Neural cell (in vitro differentiated cells): ENCODE measurements around the gene ACOT8.
A peak's percentile ranks its signal among the peaks of the same experiment; 100 is the strongest.

Experiments
- CTCF ChIP-seq: fragments of 450-650 bp; IDR thresholded peaks from 2 replicates; pipeline ENCODE4 v1.5.1; 2014; ENCODE audit warnings: antibody characterized with exemption, mild to moderate bottlenecking, moderate library complexity; ENCODE audit not compliant: poor library complexity, severe bottlenecking
- EP300 ChIP-seq: fragments of 450-650 bp; conservative IDR thresholded peaks from 2 replicates; pipeline ENCODE4 v1.6.1; 2014; ENCODE audit warnings: antibody characterized with exemption, mild to moderate bottlenecking, moderate library complexity; ENCODE audit not compliant: poor library complexity, severe bottlenecking
- MXI1 ChIP-seq: fragments of 450-650 bp; conservative IDR thresholded peaks from 2 replicates; pipeline ENCODE4 v1.6.1; 2014; ENCODE audit warnings: antibody characterized with exemption, mild to moderate bottlenecking; ENCODE audit not compliant: poor library complexity, severe bottlenecking
- POLR2AphosphoS5 ChIP-seq: IDR thresholded peaks from 2 replicates; pipeline ENCODE4 v1.6.1; 2012
- REST ChIP-seq: IDR thresholded peaks from 2 replicates; pipeline ENCODE4 v1.6.1; 2012; ENCODE audit warnings: borderline replicate concordance

DNA sequence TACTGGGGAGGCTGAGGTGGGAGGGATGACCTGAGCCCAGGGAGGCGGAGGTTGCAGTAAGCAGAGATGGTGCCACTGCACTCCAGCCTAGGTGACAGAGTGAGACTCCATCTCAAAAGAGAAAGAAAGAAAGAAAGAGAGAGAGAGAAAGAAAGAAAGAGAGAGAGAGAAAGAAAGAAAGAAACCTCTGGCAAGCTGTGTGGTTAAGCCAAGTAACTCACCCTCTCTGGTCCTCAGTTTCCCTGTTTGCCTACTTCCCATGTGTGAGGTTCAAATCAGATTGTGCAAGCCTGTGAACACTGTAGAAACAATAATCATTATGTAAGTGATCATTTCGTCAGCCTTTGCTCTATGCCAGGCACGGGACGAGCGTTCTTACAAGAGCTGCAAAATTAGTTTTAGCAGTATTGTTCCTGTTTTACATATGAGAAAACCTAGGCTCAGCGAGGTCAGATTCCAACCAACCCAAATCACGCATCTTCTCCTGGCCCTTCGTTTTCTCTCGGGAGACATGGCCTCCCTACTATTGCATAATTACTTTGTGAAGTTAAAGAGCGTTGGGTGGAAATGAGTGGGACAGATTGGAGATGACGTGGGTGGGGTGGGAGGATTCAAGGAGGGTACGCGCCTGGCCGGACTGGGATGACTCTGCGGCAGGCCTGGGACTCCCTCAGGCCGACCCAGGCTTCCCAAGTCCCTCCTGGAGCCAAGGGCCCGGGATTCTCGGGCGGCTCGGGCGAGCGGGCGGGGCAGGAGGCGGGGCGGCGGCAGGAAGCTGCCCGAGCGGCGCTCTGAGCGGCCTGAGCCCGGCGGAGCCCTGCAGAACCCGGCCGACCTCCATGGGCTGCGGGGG, 23.9 kb downstream of the ACOT8 start, which contains the start of gene SNX21:
- TF ChIP-seq CTCF (no peak), REST (no peak), POLR2AphosphoS5 (no peak), MXI1 (peak; percentile 25), EP300 (no peak)
